GM19463 (cell line): Measurements from ENCODE around the gene HOXD11.

Experiments
- ATAC-seq: cut with Tn5 transposase; IDR thresholded peaks from one replicate; pipeline ENCODE4 v1.9.1; 2021; ENCODE audit warnings: mild to moderate bottlenecking, moderate library complexity; ENCODE audit not compliant: unreplicated experiment

The HOXD11 gene

GRCh38 chr2:176106581-176107539, at the start of gene HOXD11:
HOXD11 (plus strand) TSS chr2:176107280; CDS start chr2:176107356, 76 bp downstream.
- no peak for ATAC-seq

- ATAC-seq: peak; percentile 51
These were observed 43.1 kb upstream of the HOXD11 start for GRCh38 chr2:176063958-176064357.

- no peak for ATAC-seq
These were observed 40.2 kb upstream of the HOXD11 start for GRCh38 chr2:176066645-176067588.

- ATAC-seq: no peak
These were observed 39.3 kb upstream of the HOXD11 start for GRCh38 chr2:176067589-176068418.

- no peak for ATAC-seq
These were observed 38.7 kb upstream of the HOXD11 start for GRCh38 chr2:176068419-176068832.

DNA sequence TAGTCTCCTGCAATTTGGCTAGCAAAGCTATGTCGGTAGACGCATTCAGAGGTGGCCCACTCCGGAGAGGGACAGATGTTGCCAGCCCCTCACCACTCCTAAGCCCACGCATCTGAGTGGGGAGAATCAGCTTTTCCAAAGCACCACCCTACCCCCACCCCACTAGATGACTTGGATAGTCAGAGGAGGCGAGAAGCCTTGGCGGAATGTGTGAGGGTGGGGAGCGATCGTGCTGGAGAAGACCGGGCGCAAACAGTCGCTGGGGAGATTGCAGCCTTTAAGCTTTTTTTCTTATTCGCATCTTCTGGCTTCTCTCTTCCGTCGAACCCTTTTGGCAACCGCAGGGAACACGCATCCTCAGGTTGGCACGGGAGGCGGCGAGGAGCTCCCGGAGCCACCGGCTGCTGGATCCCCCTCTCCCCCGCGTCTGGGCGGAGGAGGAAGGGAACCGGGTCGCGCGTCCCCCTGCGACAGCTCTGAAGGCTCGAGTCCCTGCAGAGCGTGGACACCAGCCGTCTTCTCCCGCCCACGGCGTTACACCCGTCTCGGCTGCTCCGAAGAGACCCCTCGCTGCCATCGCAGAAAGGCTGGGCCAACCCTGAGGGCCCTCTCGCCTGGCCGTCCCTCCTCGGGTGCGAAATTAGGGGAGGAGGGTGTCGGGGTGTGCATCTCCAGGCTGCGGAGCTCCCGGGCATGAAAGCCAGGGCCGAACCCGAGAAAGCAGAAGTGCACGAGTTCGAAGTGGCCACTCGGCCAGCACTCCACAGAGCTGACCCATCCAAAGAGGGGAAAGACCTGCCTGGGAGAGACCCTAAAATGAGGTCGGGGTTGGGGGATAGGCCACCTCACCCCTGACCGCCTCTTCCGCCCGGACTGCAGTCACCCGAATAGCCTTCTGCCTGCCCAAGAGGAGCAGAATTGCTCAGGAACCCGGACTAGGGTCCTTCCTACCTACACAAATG, 35.5 kb upstream of the HOXD11 start:
- ATAC-seq: no peak

DNA sequence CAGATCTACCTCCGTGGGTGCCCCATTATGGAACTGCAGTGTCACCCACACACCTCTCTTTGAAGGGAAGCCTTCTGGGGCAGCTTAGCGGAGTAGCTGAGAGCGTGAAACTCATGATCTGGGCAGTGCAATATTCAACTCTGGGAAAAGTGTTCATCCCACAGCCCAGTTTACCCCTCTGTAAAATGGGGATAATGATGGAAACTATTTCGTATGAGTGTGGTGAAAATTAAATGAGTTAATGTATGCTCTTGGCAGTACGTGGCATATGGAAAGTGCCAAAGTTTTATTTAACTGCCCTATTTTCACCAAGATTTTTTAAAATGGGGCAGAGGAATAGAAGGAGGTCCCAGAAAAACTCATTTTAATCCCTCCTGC, 34.8 kb upstream of the HOXD11 start:
- no peak for ATAC-seq

DNA sequence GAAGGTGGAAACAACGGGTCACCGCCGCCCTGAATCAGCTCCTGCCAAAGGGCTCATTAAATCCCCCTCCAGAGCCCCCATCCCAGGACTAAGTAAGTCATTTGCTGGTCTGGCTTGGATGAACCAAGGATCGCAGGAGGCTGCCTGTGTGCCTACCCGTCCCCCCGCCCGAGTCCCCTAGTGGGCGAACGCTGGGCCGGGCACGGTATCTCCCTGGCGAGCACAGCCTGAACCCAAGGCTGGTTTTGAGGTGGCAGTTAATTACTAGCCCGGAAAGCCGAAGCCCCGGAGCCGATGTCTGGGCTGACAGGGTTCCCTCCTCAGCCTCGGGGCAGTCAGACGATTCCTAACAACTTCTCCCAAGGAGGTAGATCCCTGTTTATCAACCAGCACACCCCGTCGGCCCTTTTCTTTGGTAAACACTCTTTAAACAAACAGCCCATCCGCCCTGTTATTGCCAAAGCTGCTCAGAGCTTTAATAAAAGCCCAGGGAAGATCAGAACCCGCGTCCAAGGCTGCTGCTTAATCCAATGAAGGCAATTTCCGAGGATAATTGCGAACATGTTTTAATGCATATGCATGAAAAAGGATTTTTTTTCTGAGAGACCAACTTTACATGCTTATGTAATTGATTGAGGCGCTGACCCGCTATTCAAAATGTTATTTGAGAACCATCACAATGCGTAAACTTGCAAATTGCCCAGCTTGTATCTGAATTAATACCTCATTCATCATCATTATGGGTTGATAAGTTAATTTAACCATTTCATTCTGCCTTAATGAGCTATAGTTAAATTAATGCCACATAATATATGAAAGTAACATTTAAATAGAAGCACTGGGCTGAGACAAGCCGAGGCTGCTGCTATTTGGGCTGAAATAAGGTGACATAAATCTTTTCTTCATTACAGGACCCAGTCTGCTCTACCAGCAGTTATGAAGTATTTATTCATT, 33.9 kb upstream of the HOXD11 start:
- no peak for ATAC-seq

DNA sequence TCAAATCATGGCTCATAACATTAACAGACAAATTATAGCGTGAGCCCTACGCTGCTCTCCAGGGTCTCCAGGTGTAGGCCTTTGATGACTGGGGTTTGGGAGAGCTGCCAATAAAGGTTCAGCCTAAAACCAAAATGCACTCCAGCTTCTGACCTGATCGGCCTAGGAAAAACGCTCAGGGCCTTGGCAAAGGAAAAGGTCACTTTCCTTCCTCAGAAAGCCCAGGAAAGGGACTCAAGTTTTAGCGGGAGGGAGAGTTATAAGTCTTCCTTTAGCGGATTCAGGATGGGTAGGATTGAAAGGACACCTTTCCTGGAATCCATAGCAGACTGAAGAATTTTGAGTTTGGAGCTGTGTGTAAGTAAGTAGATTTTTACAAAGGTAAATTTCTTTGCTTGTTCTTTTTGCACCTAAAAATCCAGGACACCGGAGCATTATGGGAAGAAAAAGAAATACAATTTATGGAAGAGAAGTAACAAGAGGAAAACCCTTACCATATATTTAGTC, 32.1 kb upstream of the HOXD11 start:
- ATAC-seq: no peak

DNA sequence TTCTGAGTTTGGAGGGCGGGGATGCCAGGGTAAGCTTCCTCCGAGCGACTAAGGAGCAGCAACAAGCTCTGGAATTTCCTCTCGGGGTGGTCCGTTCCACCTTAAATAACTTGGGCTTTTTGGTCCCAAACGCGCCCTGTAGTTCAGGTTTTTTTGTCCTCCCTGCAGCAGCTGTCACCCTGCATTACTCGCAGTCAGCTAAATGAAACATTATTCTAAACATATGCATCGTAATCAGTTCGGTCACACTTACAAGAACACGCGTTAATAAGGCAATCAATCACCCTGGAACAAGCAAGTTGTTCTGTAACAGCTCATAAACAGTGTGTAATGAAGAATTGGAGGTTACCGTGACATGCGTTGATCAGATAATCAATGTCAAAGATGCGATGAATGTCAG, 31.6 kb upstream of the HOXD11 start:
- ATAC-seq: no peak

GRCh38 chr2:176076063-176076462, 31.0 kb upstream of the HOXD11 start:
- no peak for ATAC-seq

- ATAC-seq: no peak
These were observed 30.3 kb upstream of the HOXD11 start for GRCh38 chr2:176076796-176077195.

DNA sequence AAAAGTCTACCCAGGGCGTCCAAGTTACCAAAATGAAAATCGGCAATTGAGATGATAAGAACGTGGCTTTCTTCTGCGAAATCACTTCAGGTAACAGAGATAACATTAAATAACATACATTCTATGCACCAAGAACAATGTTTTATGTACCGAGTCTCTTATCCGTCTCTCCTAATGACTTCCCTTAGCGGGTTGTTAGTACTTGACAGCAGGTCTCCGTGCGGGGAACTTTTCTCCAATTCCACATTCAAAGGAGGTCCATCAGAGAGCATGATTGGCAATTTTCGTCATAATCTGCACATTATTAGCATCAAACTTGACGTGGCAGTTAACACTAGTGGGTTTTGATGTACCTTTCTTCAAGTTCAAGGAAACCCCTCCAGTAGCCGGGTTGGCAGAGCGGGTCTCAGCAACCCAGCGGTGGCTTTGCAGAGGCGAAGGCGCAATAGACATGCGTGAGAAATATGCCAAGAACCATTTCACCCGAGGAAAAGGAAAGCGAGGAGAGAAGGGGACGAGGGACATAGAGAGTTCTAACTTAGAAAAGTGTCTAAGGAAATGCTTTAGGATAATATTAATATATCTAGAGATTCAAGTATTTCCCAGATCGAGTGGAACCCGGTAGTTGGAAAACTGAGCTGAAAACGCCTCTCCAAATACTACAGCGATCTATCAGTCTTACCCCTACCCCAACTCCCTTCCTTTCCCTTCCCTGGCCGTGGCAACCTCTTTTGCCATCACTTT, 28.4 kb upstream of the HOXD11 start:
- ATAC-seq: no peak

DNA sequence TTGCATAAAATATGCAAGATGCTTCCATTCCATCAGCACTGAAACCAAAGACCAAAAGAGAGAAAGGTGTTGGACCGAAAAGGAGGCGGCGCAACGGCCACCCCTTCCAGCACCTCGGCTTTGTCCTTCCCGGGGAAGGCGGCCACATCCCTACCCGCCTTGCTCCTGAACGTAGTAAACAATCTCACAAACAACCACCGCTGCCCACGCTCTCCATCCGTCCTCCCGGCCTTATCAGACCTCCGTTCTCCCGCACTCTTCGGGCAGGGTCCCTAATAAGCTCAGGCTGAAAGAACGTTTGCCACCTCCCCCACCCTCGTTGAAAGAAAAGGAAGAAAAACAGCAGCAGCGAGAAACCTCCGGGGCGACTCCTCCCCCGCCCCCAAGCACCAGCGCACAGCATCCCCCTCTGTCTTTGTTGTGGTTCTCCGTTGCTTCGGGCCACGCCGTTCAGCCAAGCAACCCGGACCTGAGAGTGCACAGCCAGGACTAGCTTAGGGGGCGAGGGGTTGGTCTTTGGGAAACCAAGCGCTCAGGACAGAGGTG, 27.7 kb upstream of the HOXD11 start:
- ATAC-seq: no peak

DNA sequence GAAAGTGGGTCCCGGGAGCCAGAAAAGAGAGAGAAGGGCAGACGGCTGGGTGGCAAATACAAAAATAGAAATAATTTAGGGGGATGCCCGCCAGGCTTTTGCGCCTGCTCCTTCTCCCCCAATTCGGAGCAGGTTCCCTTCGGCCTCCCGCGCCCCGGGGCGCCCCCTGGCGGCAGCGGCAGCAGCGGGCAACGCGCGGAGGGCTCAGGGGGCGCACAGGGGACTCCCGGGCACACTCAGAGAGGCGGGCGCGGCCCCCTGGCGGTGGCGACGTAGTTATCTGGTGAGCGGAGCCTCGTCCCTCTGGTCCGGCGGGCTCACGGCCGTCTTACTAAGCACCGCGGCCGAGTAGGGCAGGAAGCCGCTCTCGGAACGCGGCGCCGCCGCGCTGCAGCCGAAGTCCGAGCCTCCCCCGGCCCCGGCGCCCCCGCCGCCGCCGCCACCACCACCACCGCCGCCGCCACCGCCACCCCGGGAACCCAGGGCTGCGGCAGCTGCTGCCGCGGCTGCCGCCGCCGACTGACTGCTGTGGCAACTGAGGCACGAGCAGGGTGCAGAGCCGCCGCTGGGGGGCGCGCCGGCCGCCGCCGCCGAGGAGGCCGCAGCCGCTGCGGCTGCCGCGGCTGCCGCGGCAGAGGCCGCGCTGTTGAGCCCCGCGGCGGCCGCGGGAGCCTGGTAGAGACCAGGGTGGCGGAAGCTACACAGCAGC, 27.1 kb upstream of the HOXD11 start:
- ATAC-seq: no peak

- ATAC-seq: no peak
These were observed 26.3 kb upstream of the HOXD11 start for GRCh38 chr2:176080540-176081375.
